ENCODE results near the gene ATP6V0E1.

ATP6V0E1 gene

DNA sequence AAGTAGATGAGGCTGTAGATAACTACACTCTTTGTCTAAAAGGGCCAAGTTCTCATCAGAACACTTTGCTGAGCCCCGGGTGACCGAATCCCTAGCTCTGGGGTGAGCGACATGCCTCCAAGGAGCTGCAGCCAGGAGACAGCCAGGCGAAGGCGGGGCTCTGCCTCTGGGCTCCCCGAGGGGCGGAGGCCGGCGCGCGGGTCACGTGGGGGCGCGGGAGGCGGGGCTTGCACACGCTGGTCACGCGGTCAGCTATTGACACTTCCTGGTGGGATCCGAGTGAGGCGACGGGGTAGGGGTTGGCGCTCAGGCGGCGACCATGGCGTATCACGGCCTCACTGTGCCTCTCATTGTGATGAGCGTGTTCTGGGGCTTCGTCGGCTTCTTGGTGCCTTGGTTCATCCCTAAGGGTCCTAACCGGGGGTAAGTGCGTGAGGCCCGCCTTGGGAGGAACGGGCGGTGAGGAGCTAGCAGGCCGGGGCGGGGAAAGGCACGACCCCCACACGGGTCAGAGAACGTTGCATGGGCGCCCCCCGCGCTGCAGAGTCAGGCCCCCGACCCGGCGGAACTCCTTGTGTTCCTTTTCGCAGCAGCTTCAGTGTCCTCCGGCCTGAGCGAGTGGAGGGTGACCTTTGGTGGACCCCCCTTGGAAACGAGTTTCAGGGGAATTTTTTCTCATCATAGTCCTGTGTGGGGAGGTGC is at the start of gene ATP6V0E1:
Gene ATP6V0E1 (plus strand): TSS at position 230 of the 702 bp plus-strand sequence. CDS start 90 bp downstream, at position 320.
- peaks cover 54% of the 10 kb centered on the region for H3K79me2 ChIP-seq (ENCODE audit: low read length)

DNA sequence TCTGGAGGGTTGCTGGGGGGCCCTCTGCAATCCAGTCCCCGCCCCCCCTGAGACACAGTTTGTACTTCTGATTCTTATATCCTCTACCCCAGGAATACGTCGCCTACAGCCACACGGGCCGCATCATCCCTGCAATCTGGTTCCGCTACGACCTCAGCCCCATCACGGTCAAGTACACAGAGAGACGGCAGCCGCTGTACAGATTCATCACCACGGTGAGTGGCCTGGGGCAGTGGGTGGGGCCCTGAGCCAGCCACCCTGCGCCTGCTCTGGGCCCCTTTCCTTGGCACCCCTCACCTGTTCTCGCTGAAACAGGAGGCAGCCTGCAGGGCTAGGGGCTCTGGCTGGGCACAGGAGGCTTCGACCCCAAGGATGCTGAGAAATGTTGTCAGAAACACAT is 48.5 kb upstream of the ATP6V0E1 start:
- Histone ChIP-seq H3K27ac (ENCODE audit: low read length) (no peak overlapping the region), H3K4me1 (ENCODE audit: low read length) (peaks cover 8% of the 10 kb centered on the region), H3K9ac (ENCODE audit: low read length) (no peak overlapping the region), H3K9me3 (ENCODE audit: insufficient read depth, low read length) (no peaks in the 10 kb centered on the region), H3K4me3 (ENCODE audit: low read length) (no peak overlapping the region), H3K36me3 (replicated peaks; ENCODE audit: low read depth, low read length) (no peaks in the 10 kb centered on the region), H3K4me2 (ENCODE audit: low read length) (no peak overlapping the region), H4K20me1 (ENCODE audit: insufficient read depth, low read length) (no peaks in the 10 kb centered on the region), H3K79me2 (ENCODE audit: low read length) (no peaks in the 10 kb centered on the region), H3K27me3 (ENCODE audit: low read depth, low read length) (no peaks in the 10 kb centered on the region), H2AFZ (ENCODE audit: low read depth, low read length) (no peak overlapping the region)
- no peak for TF ChIP-seq EZH2phosphoT487 (IDR thresholded peaks at IDR 0.05; ENCODE audit: low read depth)
- TF ChIP-seq, protein P1, sequence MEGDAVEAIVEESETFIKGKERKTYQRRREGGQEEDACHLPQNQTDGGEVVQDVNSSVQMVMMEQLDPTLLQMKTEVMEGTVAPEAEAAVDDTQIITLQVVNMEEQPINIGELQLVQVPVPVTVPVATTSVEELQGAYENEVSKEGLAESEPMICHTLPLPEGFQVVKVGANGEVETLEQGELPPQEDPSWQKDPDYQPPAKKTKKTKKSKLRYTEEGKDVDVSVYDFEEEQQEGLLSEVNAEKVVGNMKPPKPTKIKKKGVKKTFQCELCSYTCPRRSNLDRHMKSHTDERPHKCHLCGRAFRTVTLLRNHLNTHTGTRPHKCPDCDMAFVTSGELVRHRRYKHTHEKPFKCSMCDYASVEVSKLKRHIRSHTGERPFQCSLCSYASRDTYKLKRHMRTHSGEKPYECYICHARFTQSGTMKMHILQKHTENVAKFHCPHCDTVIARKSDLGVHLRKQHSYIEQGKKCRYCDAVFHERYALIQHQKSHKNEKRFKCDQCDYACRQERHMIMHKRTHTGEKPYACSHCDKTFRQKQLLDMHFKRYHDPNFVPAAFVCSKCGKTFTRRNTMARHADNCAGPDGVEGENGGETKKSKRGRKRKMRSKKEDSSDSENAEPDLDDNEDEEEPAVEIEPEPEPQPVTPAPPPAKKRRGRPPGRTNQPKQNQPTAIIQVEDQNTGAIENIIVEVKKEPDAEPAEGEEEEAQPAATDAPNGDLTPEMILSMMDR (IDR thresholded peaks at IDR 0.05; ENCODE audit: low read depth, low read length), result no peak

More for the DNA sequence above, at the start of gene ATP6V0E1:
- Histone ChIP-seq H2AFZ (ENCODE audit: low read depth, low read length) (peak within 1 kb of the TSS; percentile 98), H3K4me1 (ENCODE audit: low read length) (peaks cover 12% of the 10 kb centered on the region), H3K9me3 (ENCODE audit: insufficient read depth, low read length) (no peaks in the 10 kb centered on the region), H4K20me1 (ENCODE audit: insufficient read depth, low read length) (peaks cover 20% of the 10 kb centered on the region), H3K27ac (ENCODE audit: low read length) (peak within 1 kb of the TSS; percentile 93), H3K4me3 (ENCODE audit: low read length) (peak within 1 kb of the TSS; percentile 98), H3K4me2 (ENCODE audit: low read length) (peak within 1 kb of the TSS; percentile 78), H3K27me3 (ENCODE audit: low read depth, low read length) (no peaks in the 10 kb centered on the region), H3K9ac (ENCODE audit: low read length) (peak within 1 kb of the TSS; percentile 97), H3K36me3 (replicated peaks; ENCODE audit: low read depth, low read length) (peaks cover 23% of the 10 kb centered on the region)
- TF ChIP-seq, protein P1 (IDR thresholded peaks at IDR 0.05; ENCODE audit: low read depth, low read length), result no peak
- TF ChIP-seq EZH2phosphoT487 (IDR thresholded peaks at IDR 0.05; ENCODE audit: low read depth), result no peak

- Histone ChIP-seq H3K9me3 (ENCODE audit: insufficient read depth, low read length) (no peaks in the 10 kb centered on the region), H3K9ac (ENCODE audit: low read length) (no peak overlapping the region), H2AFZ (ENCODE audit: low read depth, low read length) (no peak overlapping the region), H3K4me3 (ENCODE audit: low read length) (no peak overlapping the region), H3K27me3 (ENCODE audit: low read depth, low read length) (no peaks in the 10 kb centered on the region), H3K27ac (ENCODE audit: low read length) (no peak overlapping the region), H3K4me2 (ENCODE audit: low read length) (no peak overlapping the region), H4K20me1 (ENCODE audit: insufficient read depth, low read length) (no peaks in the 10 kb centered on the region), H3K36me3 (replicated peaks; ENCODE audit: low read depth, low read length) (no peaks in the 10 kb centered on the region), H3K79me2 (ENCODE audit: low read length) (no peaks in the 10 kb centered on the region), H3K4me1 (ENCODE audit: low read length) (peaks cover 5% of the 10 kb centered on the region)
- TF ChIP-seq, protein P1 (IDR thresholded peaks at IDR 0.05; ENCODE audit: low read depth, low read length), result no peak
Observed at GRCh38 chr5:172936401-172936800, 47.2 kb upstream of the ATP6V0E1 start.

GRCh38 chr5:172939071-172939470 is 44.5 kb upstream of the ATP6V0E1 start:
- no peaks in the 10 kb centered on the region for H3K9me3 ChIP-seq (ENCODE audit: insufficient read depth, low read length)
- no peaks in the 10 kb centered on the region for H4K20me1 ChIP-seq (ENCODE audit: insufficient read depth, low read length)
- H3K4me2 ChIP-seq (ENCODE audit: low read length), result no peak overlapping the region
- no peak overlapping the region for H3K9ac ChIP-seq (ENCODE audit: low read length)
- no peak overlapping the region for H3K4me3 ChIP-seq (ENCODE audit: low read length)
- no peaks in the 10 kb centered on the region for H3K4me1 ChIP-seq (ENCODE audit: low read length)
- H2AFZ ChIP-seq (ENCODE audit: low read depth, low read length), result no peak overlapping the region
- no peaks in the 10 kb centered on the region for H3K79me2 ChIP-seq (ENCODE audit: low read length)
- H3K27me3 ChIP-seq (ENCODE audit: low read depth, low read length), result no peaks in the 10 kb centered on the region
- no peak for TF ChIP-seq EZH2phosphoT487 (IDR thresholded peaks at IDR 0.05; ENCODE audit: low read depth)
- TF ChIP-seq, protein P1 (IDR thresholded peaks at IDR 0.05; ENCODE audit: low read depth, low read length), result peak; percentile 40
- H3K27ac ChIP-seq (ENCODE audit: low read length), result no peak overlapping the region
- no peaks in the 10 kb centered on the region for H3K36me3 ChIP-seq (replicated peaks; ENCODE audit: low read depth, low read length)

Measured in OCI-LY3 (cell line).